Caco-2 (cell line): ENCODE data around the gene D2HGDH. TPM values are rescaled to one million over a fixed set of nuclear protein-coding genes. Genes with fewer than 3 reads are reported as not detected.

Experiments used
- BruUV-seq: library from RNA; stranded (reverse); fragments of 400-500 nt; replicated peaks from 2 replicates; lab custom pipeline; 2021; lab: Mats Ljungman, UMichigan
- CTCF ChIA-PET: fragments of 300-600 bp; sonication (Branson Sonifier 250); formaldehyde crosslinking; loops from one replicate; lab custom pipeline; 2022; ENCODE audit warnings: antibody characterized with exemption; lab: Charles Lee
- POLR2A ChIA-PET: fragments of 300-600 bp; sonication (Branson Sonifier 250); formaldehyde crosslinking; loops from one replicate; lab custom pipeline; 2022; ENCODE audit warnings: antibody characterized with exemption; lab: Charles Lee
- DNase-seq, 2 experiments: peaks; one replicate each; pipeline versions ENCODE4 v3.0.0 to v3.0.0-alpha.2; 2020 to 2022
- H3K27me3 ChIP-seq: replicated peaks from 2 replicates; pipeline ENCODE4 v1.6.0; 2011; ENCODE audit warnings: low read length; ENCODE audit not compliant: control insufficient read depth, insufficient read depth
- H3K36me3 ChIP-seq: 2 replicates; pipeline ENCODE4 v1.5.1; 2011; ENCODE audit warnings: low read length; ENCODE audit not compliant: control insufficient read depth, insufficient read depth
- H3K4me1 ChIP-seq: fragments of 250-450 bp; sonication (Bioruptor Pico); 2 replicates; pipeline ENCODE4 v1.5.1; 2020; ENCODE audit warnings: mild to moderate bottlenecking
- H3K4me3 ChIP-seq: 2 replicates; pipeline ENCODE4 v1.5.1; 2011; ENCODE audit warnings: low read depth, mild to moderate bottlenecking, control low read depth, low read length
- H3K9me3 ChIP-seq: fragments of 250-450 bp; sonication (Bioruptor Pico); 2 replicates; pipeline ENCODE4 v1.5.1; 2020; ENCODE audit warnings: mild to moderate bottlenecking, moderate library complexity
- H3K27ac Mint-ChIP-seq: one replicate; pipeline ENCODE4 v1.8.0; 2022; ENCODE audit warnings: mixed read lengths; ENCODE audit not compliant: unreplicated experiment
- H3K27me3 Mint-ChIP-seq: one replicate; pipeline ENCODE4 v1.8.0; 2022; ENCODE audit warnings: mixed read lengths; ENCODE audit not compliant: insufficient read depth, unreplicated experiment
- H3K36me3 Mint-ChIP-seq: one replicate; pipeline ENCODE4 v1.8.0; 2022; ENCODE audit warnings: mild to moderate bottlenecking, mixed read lengths; ENCODE audit not compliant: insufficient read depth, unreplicated experiment
- H3K4me1 Mint-ChIP-seq: one replicate; pipeline ENCODE4 v1.8.0; 2022; ENCODE audit warnings: low read depth, mixed read lengths; ENCODE audit not compliant: unreplicated experiment
- H3K4me3 Mint-ChIP-seq: one replicate; pipeline ENCODE4 v1.8.0; 2022; ENCODE audit warnings: mild to moderate bottlenecking, moderate library complexity, mixed read lengths; ENCODE audit not compliant: unreplicated experiment
- H3K9me3 Mint-ChIP-seq: one replicate; pipeline ENCODE4 v1.8.0; 2022; ENCODE audit warnings: mixed read lengths; ENCODE audit not compliant: unreplicated experiment
- CTCF ChIP-seq, 2 experiments: fragments of 200-600 bp in 1 of 2; IDR thresholded peaks; 1 replicate in 1 of 2; 2 replicates in 1 of 2; pipeline versions ENCODE4 v1.5.1 to v1.8.0; 2011 to 2022; ENCODE audit warnings: antibody characterized with exemption in 1 of 2, control low read depth in 1 of 2, inconsistent platforms in 1 of 2, low read depth in 1 of 2, low read length in 1 of 2, mild to moderate bottlenecking in 1 of 2, moderate library complexity in 1 of 2; ENCODE audit not compliant: insufficient read depth in 1 of 2, severe bottlenecking in 1 of 2, unreplicated experiment in 1 of 2
- intact Hi-C: fragments of 100-400 bp; cut with micrococcal nuclease; formaldehyde crosslinking; loops from one replicate; pipeline ENCODE4 v1.10.0; 2022; ENCODE audit not compliant: unreplicated experiment
- total RNA-seq: library from RNA; stranded (reverse); gene quantifications from 2 replicates; pipeline ENCODE4 v1.2.3, GENCODE V29; 2022

The D2HGDH gene
- total RNA-seq, 1 experiment from 2014 or later = 35.4 TPM

GRCh38 chr2:241692448-241692847 lies 42.0 kb upstream of the D2HGDH start:
- no peak overlapping the region for H3K4me3 Mint-ChIP-seq
- no TSS peak for BruUV-seq
- no peaks in the 10 kb centered on the region for H3K9me3 Mint-ChIP-seq
- no peak overlapping the region for H3K27ac Mint-ChIP-seq
- POLR2A ChIA-PET = interaction anchor here (0.6 to 0.9 kb wide), 2 partner anchors 9 to 152 kb away, joined by 3 to 10 read pairs; partner anchors contain the start of gene ING5
- no peaks in the 10 kb centered on the region for H3K4me1 Mint-ChIP-seq
- H3K27me3 Mint-ChIP-seq = no peaks in the 10 kb centered on the region
- TF ChIP-seq CTCF (IDR thresholded peaks at IDR 0.05; ENCODE audit: insufficient read depth in 1 of 2, low read depth in 1 of 2, low read length in 1 of 2, severe bottlenecking in 1 of 2, unreplicated experiment in 1 of 2) = no peak
- Histone ChIP-seq H3K4me3 (no peak overlapping the region), H3K36me3 (peaks cover 1% of the 10 kb centered on the region; the same call in 1 of the 2 replicates), H3K27me3 (no peaks in the 10 kb centered on the region), H3K9me3 (no peaks in the 10 kb centered on the region), H3K4me1 (peaks cover 4% of the 10 kb centered on the region; the same call in 1 of the 2 replicates)
- peaks cover 15% of the 10 kb centered on the region for H3K36me3 Mint-ChIP-seq
- intact Hi-C loops = no loop called here
- CTCF ChIA-PET = no interaction called here
- DNase-seq = no peak

- Mint-ChIP-seq H3K36me3 (peaks cover 24% of the 10 kb centered on the region), H3K4me1 (no peaks in the 10 kb centered on the region), H3K4me3 (no peak overlapping the region), H3K27me3 (no peaks in the 10 kb centered on the region), H3K9me3 (no peaks in the 10 kb centered on the region), H3K27ac (no peak overlapping the region)
- CTCF ChIA-PET = no interaction called here
- no peak for TF ChIP-seq CTCF (IDR thresholded peaks at IDR 0.05; ENCODE audit: insufficient read depth in 1 of 2, low read depth in 1 of 2, low read length in 1 of 2, severe bottlenecking in 1 of 2, unreplicated experiment in 1 of 2)
- intact Hi-C loops = no loop called here
- POLR2A ChIA-PET = no interaction called here
- Histone ChIP-seq H3K36me3 (no peaks in the 10 kb centered on the region), H3K4me3 (no peak overlapping the region), H3K4me1 (no peaks in the 10 kb centered on the region), H3K27me3 (no peaks in the 10 kb centered on the region), H3K9me3 (no peaks in the 10 kb centered on the region)
- no peak for DNase-seq
- no TSS peak for BruUV-seq
Observed at GRCh38 chr2:241695651-241696050, 38.8 kb upstream of the D2HGDH start.

GRCh38 chr2:241701149-241701398 lies 33.4 kb upstream of the D2HGDH start:
- peak overlapping the region; percentile 96 for H3K4me3 ChIP-seq
- no peaks in the 10 kb centered on the region for H3K27me3 Mint-ChIP-seq
- ChIA-PET POLR2A (interaction anchor here (1.6 to 3.3 kb wide), 2 partner anchors 8 to 14 kb away, joined by 3 to 44 read pairs; partner anchors contain the start of gene DTYMK), CTCF (interaction anchor here (0.7 kb wide), 1 partner anchor 85 kb away, joined by 3 read pairs; no protein-coding TSS in a partner anchor)
- BruUV-seq = no TSS peak
- peaks cover 5% of the 10 kb centered on the region for H3K9me3 Mint-ChIP-seq
- no peaks in the 10 kb centered on the region for H3K4me1 ChIP-seq
- H3K36me3 ChIP-seq = no peaks in the 10 kb centered on the region; the same call in 1 of the 2 replicates
- peak; percentile 23 to 49 for TF ChIP-seq CTCF (IDR thresholded peaks at IDR 0.05; ENCODE audit: insufficient read depth in 1 of 2, low read depth in 1 of 2, low read length in 1 of 2, severe bottlenecking in 1 of 2, unreplicated experiment in 1 of 2)
- peak overlapping the region; percentile 79 for H3K4me3 Mint-ChIP-seq
- no peaks in the 10 kb centered on the region for H3K9me3 ChIP-seq
- peaks cover 49% of the 10 kb centered on the region for H3K36me3 Mint-ChIP-seq
- no peaks in the 10 kb centered on the region for H3K4me1 Mint-ChIP-seq
- H3K27me3 ChIP-seq = no peaks in the 10 kb centered on the region
- peak overlapping the region; percentile 93 for H3K27ac Mint-ChIP-seq
- intact Hi-C loops = loop anchor here (2.0 kb wide), 1 partner anchor 14 kb away; the partner anchor contains the start of gene DTYMK
- DNase-seq = no peak
